Heart left ventricle (tissue), 16 donors: ENCODE data around the gene BICC1. TPM values are rescaled to one million over a fixed set of nuclear protein-coding genes. Genes with fewer than 3 reads are reported as not detected.

ENCODE experiments used
- ATAC-seq, 4 donors: fragments of 200-7000 bp; cut with Tn5 transposase; one replicate each; pipeline ENCODE4 v1.9.1; 2020 to 2022; ENCODE audit warnings: moderate library complexity in 4 of 4, mild to moderate bottlenecking in 3 of 4, moderate number of reproducible peaks in 1 of 4
- DNase-seq, 5 donors: peaks; one replicate each; pipeline ENCODE4 v3.0.0-alpha.2; 2020
- H3K27ac ChIP-seq, 12 donors: fragments of 200-600 bp; sonication (generic) in 4 of 12; one replicate each; pipeline versions ENCODE4 v1.5.0 to v1.8.0; 2016 to 2022; ENCODE audit warnings: mild to moderate bottlenecking in 2 of 12
- H3K27me3 ChIP-seq, 9 donors: fragments of 200-600 bp; sonication (generic) in 2 of 9; one replicate each; pipeline versions ENCODE4 v1.5.1 to v1.8.0; 2016 to 2022; ENCODE audit warnings: mild to moderate bottlenecking in 3 of 9
- H3K36me3 ChIP-seq, 9 donors: fragments of 200-600 bp; sonication (generic) in 2 of 9; one replicate each; pipeline versions ENCODE4 v1.5.0 to v1.8.0; 2018 to 2022; ENCODE audit warnings: mild to moderate bottlenecking in 2 of 9
- H3K4me1 ChIP-seq, 12 donors: fragments of 200-600 bp; sonication (generic) in 4 of 12; one replicate each; pipeline versions ENCODE4 v1.5.0 to v1.8.0; 2016 to 2022; ENCODE audit warnings: mild to moderate bottlenecking in 3 of 12
- H3K4me3 ChIP-seq, 12 donors: fragments of 200-600 bp; sonication (generic) in 4 of 12; one replicate each; pipeline versions ENCODE4 v1.5.0 to v1.8.0; 2017 to 2022; ENCODE audit warnings: mild to moderate bottlenecking in 9 of 12, moderate library complexity in 4 of 12
- H3K9me3 ChIP-seq, 12 donors: fragments of 200-600 bp; sonication (generic) in 4 of 12; one replicate each; pipeline versions ENCODE4 v1.5.0 to v1.8.0; 2016 to 2022; ENCODE audit warnings: mild to moderate bottlenecking in 1 of 12
- POLR2A ChIP-seq, 2 donors: fragments of 450-650 bp; IDR thresholded peaks; one replicate each; pipeline ENCODE4 v1.6.1; 2017; ENCODE audit warnings: antibody characterized with exemption in 2 of 2, mild to moderate bottlenecking in 2 of 2, moderate library complexity in 2 of 2
- WGBS, 4 donors: extraction: QIAGEN DNeasy Blood & Tissue Kit in 2 of 4; methylation state at CpG; one replicate each; pipeline versions ENCODE4 v1.1.5 to v1.1.7; 2013 to 2018; 5-methylcytosine and 5-hydroxymethylcytosine counted together
- intact Hi-C, 10 donors: fragments of 100-400 bp; cut with DNase I; formaldehyde crosslinking; loops; one replicate each; pipeline versions ENCODE4 v1.11.1 to v1.14.2; 2022
- polyA plus RNA-seq, 2 donors: library from polyadenylated mRNA; stranded (reverse); fragments of 200-250 nt; gene quantifications; one replicate each; pipeline ENCODE4 v1.2.3, GENCODE V29; 2013
- total RNA-seq, 9 donors: library from RNA; depleted of rRNA in 2 of 9; stranded (reverse); fragments of >200 nt in 2 of 9; fragmentation: NEBNext Ultra II Directional in 3 of 9; extraction: Animal tissue kit (Norgen Biotek cat#: 25700) in 3 of 9; gene quantifications; one replicate each; pipeline versions ENCODE4 v1.1.0 to v1.2.4, GENCODE V29; 2016 to 2023
- TF ChIP-seq, protein P1 (sequence below), 12 donors: fragments of 200-600 bp; sonication (generic) in 4 of 12; IDR thresholded peaks; one replicate each; pipeline versions ENCODE4 v1.5.0 to v1.8.0; 2018 to 2022; ENCODE audit warnings: antibody characterized with exemption in 12 of 12, mild to moderate bottlenecking in 5 of 12
- donor health status: ischemic (EF 13 %, LVEDD 7.1; RV severe dilation, severe dysfunction).
- donor health status: healthy with polysubstance abuse.
- donor health status: DM: no; HTN: yes; CAD: no.
- donor health status: DM: no; HTN: no; CAD: no.
- donor health status: ischemic (EF 25% LVEDD 6.9; RV normal size, moderate dysfunction).
- donor health status: ischemic (EF 25% LVEDD 5.7; RV mildly dilated, moderate dysfunction).
- donor health status: healthy.
- donor health status: DM: yes; HTN: yes; CAD: no.
- donor health status: ischemic (EF 35%, LVEDD 5.7; RV mildly dilated, moderate dysfunction).
- donor health status: nonischemic (EF 11% LVEDD 7.7; RV severe dilation, severe dysfunction).
- donor health status: DM: yes; HTN: yes; CAD: no.
- donor health status: PGD.
- donor health status: ischemic (EF 29% LVEDD 5.4; RV normal size, mild dysfunction).
- donor health status: nonischemic (EF 23%, LVEDD 6.1; RV moderate dilation, normal function).

The BICC1 gene
- total and polyA plus RNA-seq, 11 donors: 1.6 to 18.7 (median 4.8) TPM

DNA sequence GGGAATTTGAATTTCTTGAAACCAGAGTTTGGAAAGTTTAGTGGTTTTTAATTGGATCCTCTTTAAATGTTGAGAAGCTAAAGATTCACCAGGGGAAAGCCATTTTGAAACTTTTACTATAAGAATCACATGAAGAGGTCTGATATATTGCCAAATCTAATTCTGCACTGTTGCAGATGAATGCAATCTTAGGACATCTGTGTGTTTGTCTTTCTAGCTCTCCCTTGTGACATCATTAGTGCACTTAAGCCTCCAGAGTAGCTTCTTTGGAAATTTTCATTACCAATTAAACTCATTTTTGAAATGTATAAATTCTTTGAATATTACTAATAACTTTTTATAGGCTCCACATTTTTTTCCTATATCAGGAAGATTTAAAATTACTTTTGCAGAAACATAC, 160.2 kb downstream of the BICC1 start:
- DNase-seq (no peak), ATAC-seq (no peak)
- H3K36me3 ChIP-seq: no peaks in the 10 kb centered on the region
- H3K9me3 ChIP-seq: peaks cover 0 to 5% (median 0%) of the 10 kb centered on the region in 12 donors
- no peak overlapping the region for H3K4me3 ChIP-seq
- no peak overlapping the region for H3K27ac ChIP-seq
- intact Hi-C loops: no loop called here
- no peaks in the 10 kb centered on the region for H3K27me3 ChIP-seq
- TF ChIP-seq, protein P1, sequence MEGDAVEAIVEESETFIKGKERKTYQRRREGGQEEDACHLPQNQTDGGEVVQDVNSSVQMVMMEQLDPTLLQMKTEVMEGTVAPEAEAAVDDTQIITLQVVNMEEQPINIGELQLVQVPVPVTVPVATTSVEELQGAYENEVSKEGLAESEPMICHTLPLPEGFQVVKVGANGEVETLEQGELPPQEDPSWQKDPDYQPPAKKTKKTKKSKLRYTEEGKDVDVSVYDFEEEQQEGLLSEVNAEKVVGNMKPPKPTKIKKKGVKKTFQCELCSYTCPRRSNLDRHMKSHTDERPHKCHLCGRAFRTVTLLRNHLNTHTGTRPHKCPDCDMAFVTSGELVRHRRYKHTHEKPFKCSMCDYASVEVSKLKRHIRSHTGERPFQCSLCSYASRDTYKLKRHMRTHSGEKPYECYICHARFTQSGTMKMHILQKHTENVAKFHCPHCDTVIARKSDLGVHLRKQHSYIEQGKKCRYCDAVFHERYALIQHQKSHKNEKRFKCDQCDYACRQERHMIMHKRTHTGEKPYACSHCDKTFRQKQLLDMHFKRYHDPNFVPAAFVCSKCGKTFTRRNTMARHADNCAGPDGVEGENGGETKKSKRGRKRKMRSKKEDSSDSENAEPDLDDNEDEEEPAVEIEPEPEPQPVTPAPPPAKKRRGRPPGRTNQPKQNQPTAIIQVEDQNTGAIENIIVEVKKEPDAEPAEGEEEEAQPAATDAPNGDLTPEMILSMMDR (IDR thresholded peaks at IDR 0.05): no peak
- peaks cover 0 to 8% (median 0%) of the 10 kb centered on the region in 12 donors for H3K4me1 ChIP-seq

DNA sequence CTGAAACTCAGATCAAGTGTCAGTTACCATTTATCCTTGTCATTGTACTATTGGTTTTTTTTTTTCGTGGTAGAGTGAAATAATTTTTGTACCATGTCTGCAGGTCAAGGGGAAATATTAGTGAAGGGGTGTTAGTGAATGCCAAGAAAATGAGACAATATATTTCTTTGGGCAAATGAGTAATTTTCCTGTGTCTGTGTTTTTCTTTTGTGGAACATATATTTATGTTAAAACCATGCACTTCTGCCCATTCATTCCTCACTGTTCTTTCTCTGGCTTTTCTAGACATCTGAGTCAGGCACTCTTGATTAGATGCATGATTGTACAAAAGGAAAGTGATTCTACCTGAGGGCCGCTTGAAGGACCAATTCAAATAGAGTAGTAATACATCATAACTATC, 161.6 kb downstream of the BICC1 start:
- H3K4me1 ChIP-seq: peaks cover 0 to 4% (median 0%) of the 10 kb centered on the region in 12 donors
- TF ChIP-seq POLR2A (IDR thresholded peaks at IDR 0.05): no peak
- TF ChIP-seq, protein P1 (IDR thresholded peaks at IDR 0.05): no peak
- H3K9me3 ChIP-seq: peaks cover 0 to 5% (median 0%) of the 10 kb centered on the region in 12 donors
- 81 to 84% (median 82%) methylated on average over 2 of the region's 2 CpGs for WGBS, 4 donors
- H3K36me3 ChIP-seq: no peaks in the 10 kb centered on the region
- H3K4me3 ChIP-seq: no peak overlapping the region
- ATAC-seq (no peak), DNase-seq (no peak)
- H3K27me3 ChIP-seq: no peaks in the 10 kb centered on the region
- intact Hi-C loops: no loop called here
- H3K27ac ChIP-seq: no peak overlapping the region

DNA sequence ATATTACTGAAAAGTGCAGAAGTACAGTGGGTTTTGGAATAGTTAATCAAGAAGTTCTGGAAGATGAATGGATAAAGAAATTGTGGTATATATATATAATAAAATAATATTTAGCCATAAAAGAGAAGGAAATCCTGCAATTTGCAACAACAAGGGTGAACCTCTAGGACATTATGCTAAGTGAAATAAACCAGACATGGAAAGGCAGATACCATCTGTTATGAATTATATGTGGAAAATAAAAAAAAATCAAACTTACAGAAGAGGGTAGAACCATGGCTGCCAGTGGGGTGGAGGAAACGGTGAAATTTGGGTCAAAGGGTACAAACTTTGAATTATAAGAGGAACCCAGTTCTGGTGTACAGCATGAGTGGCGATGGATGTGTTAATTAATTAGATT, 162.6 kb downstream of the BICC1 start:
- TF ChIP-seq, protein P1 (IDR thresholded peaks at IDR 0.05): no peak
- no peak for TF ChIP-seq POLR2A (IDR thresholded peaks at IDR 0.05)
- no peak overlapping the region for H3K27ac ChIP-seq
- peaks cover 0 to 4% (median 0%) of the 10 kb centered on the region in 12 donors for H3K4me1 ChIP-seq
- no peak for DNase-seq
- WGBS, 4 donors: 84 to 95% (median 94%) methylated on average over 2 of the region's 2 CpGs
- H3K27me3 ChIP-seq: no peaks in the 10 kb centered on the region
- H3K4me3 ChIP-seq: no peak overlapping the region
- no peak for ATAC-seq
- peaks cover 0 to 12% (median 0%) of the 10 kb centered on the region in 12 donors for H3K9me3 ChIP-seq
- intact Hi-C loops: no loop called here
- no peaks in the 10 kb centered on the region for H3K36me3 ChIP-seq

DNA sequence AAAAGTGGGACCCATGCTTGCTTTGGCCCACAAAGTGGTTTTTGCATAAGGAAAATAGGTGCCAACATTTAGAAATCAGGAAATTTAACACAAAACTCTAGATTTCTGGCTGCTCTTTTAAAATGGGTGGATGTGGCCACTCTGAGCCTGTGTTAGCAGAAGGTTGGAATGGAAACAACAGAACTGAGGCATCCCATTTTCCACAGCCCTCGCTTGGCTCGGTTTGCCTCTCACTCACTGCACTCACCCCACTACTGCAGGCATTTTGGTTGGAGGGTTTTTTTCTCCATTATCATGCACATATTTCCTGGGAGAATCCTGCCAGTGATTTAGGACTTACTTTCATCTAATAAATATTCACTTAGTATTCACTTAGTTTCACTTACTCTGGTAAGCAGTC, 178.9 kb downstream of the BICC1 start:
- no peak overlapping the region for H3K4me3 ChIP-seq
- no peaks in the 10 kb centered on the region for H3K4me1 ChIP-seq
- TF ChIP-seq POLR2A (IDR thresholded peaks at IDR 0.05): no peak
- TF ChIP-seq, protein P1 (IDR thresholded peaks at IDR 0.05): no peak
- intact Hi-C loops: no loop called here
- WGBS, 4 donors: 69 to 85% (median 77%) methylated on average over 2 of the region's 2 CpGs
- no peaks in the 10 kb centered on the region for H3K36me3 ChIP-seq
- H3K27ac ChIP-seq: peak overlapping the region in 2 of 12 donors; percentile 28 to 61
- ATAC-seq: peak; percentile 62 to 79 (median 66)
- DNase-seq: peak in 2 of 5 donors; percentile 27 to 45
- H3K27me3 ChIP-seq: no peaks in the 10 kb centered on the region
- peaks cover 0 to 42% (median 1%) of the 10 kb centered on the region in 12 donors for H3K9me3 ChIP-seq
